GM12878 (cell line): Measurements from ENCODE around the gene CRYBA2. TPM values are rescaled to one million over a fixed set of nuclear protein-coding genes. Genes with fewer than 3 reads are reported as not detected.

Experiments used
- ATAC-seq: fragments of 200-7000 bp; cut with Tn5 transposase; 3 replicates; pipeline ENCODE4 v1.9.1; 2020; ENCODE audit warnings: mild to moderate bottlenecking, moderate library complexity
- BruUV-seq: library from RNA; stranded (reverse); fragments of 400-500 nt; replicated peaks from 2 replicates; lab custom pipeline; 2021; lab: Mats Ljungman, UMichigan
- CTCF ChIA-PET: fragments of 300-600 bp; sonication (Branson Sonifier 250); formaldehyde crosslinking; extraction: SDS; loops from one replicate; lab custom pipeline; 2021; ENCODE audit warnings: inconsistent platforms; lab: Yijun Ruan, JAX
- POLR2A ChIA-PET: fragments of 350-600 bp; formaldehyde crosslinking; extraction: SDS; loops from one replicate; lab custom pipeline; 2021; ENCODE audit warnings: inconsistent platforms; lab: Charles Lee
- RAD21 ChIA-PET: fragments of 300-600 bp; sonication (Branson Sonifier 250); formaldehyde crosslinking; loops from one replicate; lab custom pipeline; 2023; ENCODE audit warnings: antibody characterized with exemption; ENCODE audit not compliant: unreplicated experiment; lab: Charles Lee
- SMC1A ChIA-PET: fragments of 300-600 bp; sonication (Branson Sonifier 250); formaldehyde crosslinking; loops from one replicate; lab custom pipeline; 2023; ENCODE audit not compliant: unreplicated experiment, uncharacterized antibody; lab: Charles Lee
- DNase-seq: peaks from one replicate; pipeline ENCODE4 v3.0.0-alpha.2; 2011; ENCODE audit warnings: low read depth, low spot score
- FAIRE-seq: peaks from 3 replicates; lab custom pipeline; 2011; peaks lifted over from hg19 to GRCh38; lab: Jason Lieb, UNC
- H2AFZ ChIP-seq: 2 replicates; pipeline ENCODE4 v1.6.0; 2011; ENCODE audit warnings: low read depth, low read length, control low read depth; ENCODE audit not compliant: control insufficient read depth
- H3K27ac ChIP-seq: 2 replicates; pipeline ENCODE4 v1.5.1; 2011; ENCODE audit warnings: control low read depth; ENCODE audit not compliant: control insufficient read depth, insufficient read depth
- H3K27me3 ChIP-seq, 2 experiments: replicated peaks in 1 of 2; 2 replicates each; pipeline versions ENCODE4 v1.6.0 to v1.6.1; 2011; ENCODE audit warnings: low read length in 1 of 2; ENCODE audit not compliant: control insufficient read depth in 2 of 2, insufficient read depth in 2 of 2
- H3K36me3 ChIP-seq, 2 experiments: 2 replicates each; pipeline ENCODE4 v1.5.1; 2011; ENCODE audit warnings: low read length in 1 of 2; ENCODE audit not compliant: control insufficient read depth in 2 of 2, insufficient read depth in 2 of 2
- H3K4me1 ChIP-seq: 2 replicates; pipeline ENCODE4 v1.6.1; 2011; ENCODE audit warnings: mild to moderate bottlenecking, low read length, moderate library complexity, mixed read lengths; ENCODE audit not compliant: control insufficient read depth, insufficient read depth
- H3K4me2 ChIP-seq: 2 replicates; pipeline ENCODE4 v1.6.0; 2011; ENCODE audit warnings: control low read depth; ENCODE audit not compliant: control insufficient read depth, insufficient read depth
- H3K4me3 ChIP-seq: fragments of 200-600 bp; sonication (generic); 2 replicates; pipeline ENCODE4 v1.5.1; 2016
- H3K79me2 ChIP-seq: 2 replicates; pipeline ENCODE4 v1.6.0; 2011; ENCODE audit warnings: low read length; ENCODE audit not compliant: control insufficient read depth, insufficient read depth
- H3K9ac ChIP-seq: 2 replicates; pipeline ENCODE4 v1.8.0; 2011; ENCODE audit warnings: low read length, control low read depth, mixed read lengths; ENCODE audit not compliant: control insufficient read depth, insufficient read depth
- H3K9me3 ChIP-seq: replicated peaks from 3 replicates; pipeline ENCODE4 v1.5.1; 2011; ENCODE audit warnings: mild to moderate bottlenecking, low read length; ENCODE audit not compliant: control insufficient read depth, insufficient read depth
- H4K20me1 ChIP-seq: 2 replicates; pipeline ENCODE4 v1.6.0; 2011; ENCODE audit not compliant: control insufficient read depth, insufficient read depth
- ASH2L ChIP-seq: fragments of 300-600, 200-600 bp; sonication (generic); IDR thresholded peaks from 2 replicates; pipeline ENCODE4 v1.6.1; 2017; ENCODE audit warnings: low read depth, mild to moderate bottlenecking, borderline replicate concordance
- SMAD1 ChIP-seq: fragments of 450-650 bp; IDR thresholded peaks from 2 replicates; pipeline ENCODE4 v1.6.1; 2018; ENCODE audit warnings: mild to moderate bottlenecking, low read depth; ENCODE audit not compliant: partially characterized antibody
- SUZ12 ChIP-seq: fragments of 200-600 bp; sonication (generic); IDR thresholded peaks from one replicate; pipeline ENCODE4 v1.6.1; 2018; ENCODE audit warnings: antibody characterized with exemption, mild to moderate bottlenecking; ENCODE audit not compliant: unreplicated experiment
- WGBS: methylation state at CpG from one replicate; pipeline ENCODE4 v1.1.6; 2016; ENCODE audit warnings: low lambda C conversion rate; ENCODE audit not compliant: insufficient replicate concordance, insufficient coverage; ENCODE audit errors: missing lambda C conversion rate; 5-methylcytosine and 5-hydroxymethylcytosine counted together
- in situ Hi-C: fragments of 300-500 bp; cut with MboI; formaldehyde crosslinking; loops from 9 replicates; pipeline ENCODE4 v1.14.3; 2018; ENCODE audit warnings: mixed read lengths
- intact Hi-C: fragments of 100-400 bp; cut with micrococcal nuclease; formaldehyde crosslinking; loops from one replicate; pipeline ENCODE4 v1.14.2; 2022; ENCODE audit not compliant: unreplicated experiment
- polyA plus RNA-seq, 11 experiments: library from polyadenylated mRNA; depleted of rRNA in 4 of 11; unstranded in 6 of 11; stranded (reverse) in 5 of 11; fragments of >200 nt; fragmentation: Nextera tagmentation in 4 of 11; fragmentation: Illumina TruSeq in 1 of 11; extraction: Ambion mirVana in 4 of 11; extraction: Trizol in 1 of 11; gene quantifications; 1 replicate in 1 of 11; 2 replicates in 10 of 11; pipeline versions ENCODE4 v1.2.1 to v1.2.3, GENCODE V29; 2011 to 2016; ENCODE audit warnings: inconsistent platforms in 2 of 11, missing spikeins in 2 of 11, low read depth in 1 of 11
- total RNA-seq, 4 experiments: library from RNA; depleted of rRNA in 3 of 4; stranded (reverse); fragments of >200 nt in 3 of 4; fragmentation: Illumina TruSeq in 1 of 4; extraction: Trizol in 1 of 4; gene quantifications; 2 replicates each; pipeline versions ENCODE4 v1.2.1 to v1.2.3, GENCODE V29; 2013 to 2021
- TF ChIP-seq, protein P1 (sequence below): fragments of 450-650 bp; IDR thresholded peaks from 2 replicates; pipeline ENCODE4 v1.6.1; 2018; ENCODE audit warnings: mild to moderate bottlenecking, low read depth, moderate library complexity; ENCODE audit not compliant: partially characterized antibody

CRYBA2 gene
- total and polyA plus RNA-seq, 10 of the 15 experiments (the other 5 are each of a cell fraction or from before 2014, with no cell fraction given) = not detected

DNA sequence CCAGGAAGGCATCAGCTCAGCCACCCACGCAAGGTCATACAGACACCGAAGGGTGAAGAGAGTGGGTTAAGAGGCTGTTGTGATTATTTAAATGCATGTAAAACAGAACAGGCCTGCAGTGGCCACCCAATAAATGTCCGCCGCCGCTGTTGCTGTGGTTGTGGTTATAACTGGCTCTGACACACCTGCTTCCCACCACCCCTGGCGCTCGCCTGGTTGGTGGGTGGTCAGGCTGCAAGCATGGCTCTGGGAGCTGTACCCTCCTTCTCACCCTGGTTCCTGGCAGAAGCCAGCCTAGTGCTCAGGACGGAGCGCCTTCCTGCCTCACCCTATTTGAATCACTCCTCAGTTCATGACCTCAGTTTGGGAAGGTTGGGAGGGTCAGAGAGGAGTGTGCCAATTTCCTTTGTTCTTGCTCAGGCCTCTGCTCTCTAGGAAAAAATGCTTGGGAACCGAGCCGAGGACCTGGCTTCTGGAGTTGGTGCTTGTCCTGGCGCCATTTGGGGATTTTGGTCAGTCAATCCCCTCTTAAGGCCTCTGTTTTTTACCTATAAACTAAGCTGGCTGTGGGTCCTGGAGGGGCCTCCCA is 5.3 kb upstream of the CRYBA2 start (continued):
- no peak for TF ChIP-seq ASH2L

DNA sequence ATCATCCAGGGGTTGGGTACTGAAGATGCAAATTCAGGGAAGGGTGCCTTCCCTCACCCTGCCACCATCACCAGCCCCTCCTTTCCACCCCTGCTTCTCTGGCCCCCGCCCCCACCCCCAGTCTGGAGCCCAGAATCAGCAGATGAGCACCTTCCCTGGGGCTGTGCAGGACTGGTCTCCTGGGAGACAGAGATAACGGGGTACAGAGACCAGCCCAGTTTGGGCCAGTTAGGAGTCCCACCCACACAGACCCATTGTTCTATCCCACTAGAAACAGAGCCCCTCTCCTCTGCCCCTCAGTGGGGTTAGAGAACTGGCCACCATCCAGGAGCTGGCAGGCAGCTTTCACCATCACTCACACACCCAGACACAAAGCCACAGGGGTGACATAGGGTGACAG is 4.5 kb upstream of the CRYBA2 start:
- H2AFZ ChIP-seq = no peak overlapping the region
- no peak for TF ChIP-seq SUZ12
- TF ChIP-seq, protein P1, sequence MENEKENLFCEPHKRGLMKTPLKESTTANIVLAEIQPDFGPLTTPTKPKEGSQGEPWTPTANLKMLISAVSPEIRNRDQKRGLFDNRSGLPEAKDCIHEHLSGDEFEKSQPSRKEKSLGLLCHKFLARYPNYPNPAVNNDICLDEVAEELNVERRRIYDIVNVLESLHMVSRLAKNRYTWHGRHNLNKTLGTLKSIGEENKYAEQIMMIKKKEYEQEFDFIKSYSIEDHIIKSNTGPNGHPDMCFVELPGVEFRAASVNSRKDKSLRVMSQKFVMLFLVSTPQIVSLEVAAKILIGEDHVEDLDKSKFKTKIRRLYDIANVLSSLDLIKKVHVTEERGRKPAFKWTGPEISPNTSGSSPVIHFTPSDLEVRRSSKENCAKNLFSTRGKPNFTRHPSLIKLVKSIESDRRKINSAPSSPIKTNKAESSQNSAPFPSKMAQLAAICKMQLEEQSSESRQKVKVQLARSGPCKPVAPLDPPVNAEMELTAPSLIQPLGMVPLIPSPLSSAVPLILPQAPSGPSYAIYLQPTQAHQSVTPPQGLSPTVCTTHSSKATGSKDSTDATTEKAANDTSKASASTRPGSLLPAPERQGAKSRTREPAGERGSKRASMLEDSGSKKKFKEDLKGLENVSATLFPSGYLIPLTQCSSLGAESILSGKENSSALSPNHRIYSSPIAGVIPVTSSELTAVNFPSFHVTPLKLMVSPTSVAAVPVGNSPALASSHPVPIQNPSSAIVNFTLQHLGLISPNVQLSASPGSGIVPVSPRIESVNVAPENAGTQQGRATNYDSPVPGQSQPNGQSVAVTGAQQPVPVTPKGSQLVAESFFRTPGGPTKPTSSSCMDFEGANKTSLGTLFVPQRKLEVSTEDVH = no peak
- no peak for TF ChIP-seq SMAD1
- no peak for FAIRE-seq
- H3K9me3 ChIP-seq = no peaks in the 10 kb centered on the region
- no peaks in the 10 kb centered on the region for H3K4me1 ChIP-seq
- in situ Hi-C loops = no loop called here
- no peaks in the 10 kb centered on the region for H4K20me1 ChIP-seq
- H3K27me3 ChIP-seq = peaks cover 21 to 23% of the 10 kb centered on the region in 2 experiments
- no peak for DNase-seq
- no peaks in the 10 kb centered on the region for H3K36me3 ChIP-seq
- no peak overlapping the region for H3K27ac ChIP-seq
- ChIA-PET CTCF (interaction anchor here (1.0 to 2.8 kb wide), 2 partner anchors 60 to 159 kb away, joined by 3 to 8 read pairs; no protein-coding TSS in a partner anchor), SMC1A (no interaction called here), POLR2A (no interaction called here), RAD21 (interaction anchor here (1.1 kb wide), 1 partner anchor 106 kb away, joined by 3 read pairs; no protein-coding TSS in a partner anchor)
- WGBS = 0% methylated on average over 2 of the region's 2 CpGs
- no peak overlapping the region for H3K4me2 ChIP-seq
- intact Hi-C loops = no loop called here
- no peak overlapping the region for H3K4me3 ChIP-seq
- no peak overlapping the region for H3K9ac ChIP-seq
- no TSS peak for BruUV-seq
- H3K79me2 ChIP-seq = no peaks in the 10 kb centered on the region
- ATAC-seq = no peak
